ENCODE results near the gene AQP6.

- no peak for TF ChIP-seq POLR2A (IDR thresholded peaks at IDR 0.05; ENCODE audit: extremely low read depth, insufficient read length)
- peak; percentile 21 for TF ChIP-seq CTCF (IDR thresholded peaks at IDR 0.05; ENCODE audit: low read depth, low read length)
- no peak for TF ChIP-seq MAX (IDR thresholded peaks at IDR 0.05; ENCODE audit: low read depth, low read length)
Observed at GRCh38 chr12:49974231-49974675, 1.5 kb downstream of the AQP6 start.

All from NB4 (cell line).